Left lung (tissue), 10 donors: Measurements from ENCODE around the gene PHACTR4. TPM values are rescaled to one million over a fixed set of nuclear protein-coding genes. Genes with fewer than 3 reads are reported as not detected.
"Not testable (repeated sequence)": the region's sequence is repeated elsewhere in the genome, so short reads cannot be mapped to it uniquely, and the experiment has no call there.

Experiments
- ATAC-seq: fragments of 200-7000 bp; cut with Tn5 transposase; one replicate; pipeline ENCODE4 v1.9.1; 2020; ENCODE audit warnings: moderate library complexity
- DNase-seq, 4 donors: peaks; one replicate each; pipeline ENCODE4 v3.0.0-alpha.2; 2013 to 2020
- H3K27ac ChIP-seq, 2 donors: fragments of 200-600 bp; sonication (generic) in 1 of 2; one replicate each; pipeline versions ENCODE4 v1.5.0 to v1.8.0; 2020 to 2021
- H3K27me3 ChIP-seq, 2 donors: fragments of 200-600 bp; sonication (generic) in 1 of 2; one replicate each; pipeline versions ENCODE4 v1.5.0 to v1.8.0; 2020 to 2021
- H3K36me3 ChIP-seq, 2 donors: fragments of 200-600 bp; sonication (generic) in 1 of 2; one replicate each; pipeline versions ENCODE4 v1.5.0 to v1.8.0; 2020 to 2021
- H3K4me1 ChIP-seq, 2 donors: fragments of 200-600 bp; one replicate each; pipeline ENCODE4 v1.8.0; 2021
- H3K4me3 ChIP-seq, 2 donors: fragments of 200-600 bp; sonication (generic) in 1 of 2; one replicate each; pipeline versions ENCODE4 v1.5.0 to v1.8.0; 2020 to 2021; ENCODE audit warnings: mild to moderate bottlenecking in 1 of 2
- H3K9me3 ChIP-seq, 2 donors: fragments of 200-600 bp; sonication (generic) in 1 of 2; one replicate each; pipeline versions ENCODE4 v1.5.0 to v1.8.0; 2020 to 2021
- intact Hi-C, 2 donors: fragments of 100-400 bp; cut with DNase I; formaldehyde crosslinking; loops; one replicate each; pipeline versions ENCODE4 v1.11.2 to v1.14.2; 2022
- polyA plus RNA-seq, 6 donors: library from polyadenylated mRNA; unstranded; fragments of 120-200 nt; gene quantifications; one replicate each; pipeline ENCODE4 v1.2.1, GENCODE V29; 2013; ENCODE audit not compliant: insufficient read length in 6 of 6
- total RNA-seq, 2 donors: library from RNA; stranded (reverse); fragmentation: NEBNext Ultra II Directional; extraction: Animal tissue kit (Norgen Biotek cat#: 25700); gene quantifications; one replicate each; pipeline ENCODE4 v1.2.1, GENCODE V29; 2021
- TF ChIP-seq, protein P1 (sequence below), 2 donors: fragments of 200-600 bp; sonication (generic) in 1 of 2; IDR thresholded peaks; one replicate each; pipeline versions ENCODE4 v1.5.0 to v1.8.0; 2021; ENCODE audit warnings: antibody characterized with exemption in 2 of 2
- donor health status: DM: no; HTN: yes; CAD: no.
- donor health status: DM: no; HTN: no; CAD: no.

The PHACTR4 gene
- total and polyA plus RNA-seq, 8 donors, result 39.7 to 73.8 (median 65.6) TPM

- Histone ChIP-seq H3K27ac (no peak overlapping the region), H3K27me3 (no peaks in the 10 kb centered on the region), H3K4me3 (no peak overlapping the region), H3K36me3 (no peaks in the 10 kb centered on the region), H3K4me1 (peaks cover 0 to 7% of the 10 kb centered on the region in 2 donors), H3K9me3 (no peaks in the 10 kb centered on the region)
- DNase-seq (no peak), ATAC-seq (no peak)
- TF ChIP-seq, protein P1, sequence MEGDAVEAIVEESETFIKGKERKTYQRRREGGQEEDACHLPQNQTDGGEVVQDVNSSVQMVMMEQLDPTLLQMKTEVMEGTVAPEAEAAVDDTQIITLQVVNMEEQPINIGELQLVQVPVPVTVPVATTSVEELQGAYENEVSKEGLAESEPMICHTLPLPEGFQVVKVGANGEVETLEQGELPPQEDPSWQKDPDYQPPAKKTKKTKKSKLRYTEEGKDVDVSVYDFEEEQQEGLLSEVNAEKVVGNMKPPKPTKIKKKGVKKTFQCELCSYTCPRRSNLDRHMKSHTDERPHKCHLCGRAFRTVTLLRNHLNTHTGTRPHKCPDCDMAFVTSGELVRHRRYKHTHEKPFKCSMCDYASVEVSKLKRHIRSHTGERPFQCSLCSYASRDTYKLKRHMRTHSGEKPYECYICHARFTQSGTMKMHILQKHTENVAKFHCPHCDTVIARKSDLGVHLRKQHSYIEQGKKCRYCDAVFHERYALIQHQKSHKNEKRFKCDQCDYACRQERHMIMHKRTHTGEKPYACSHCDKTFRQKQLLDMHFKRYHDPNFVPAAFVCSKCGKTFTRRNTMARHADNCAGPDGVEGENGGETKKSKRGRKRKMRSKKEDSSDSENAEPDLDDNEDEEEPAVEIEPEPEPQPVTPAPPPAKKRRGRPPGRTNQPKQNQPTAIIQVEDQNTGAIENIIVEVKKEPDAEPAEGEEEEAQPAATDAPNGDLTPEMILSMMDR (IDR thresholded peaks at IDR 0.05), result no peak
- intact Hi-C loops, result no loop called here
Measured at GRCh38 chr1:28380394-28380793, 10.9 kb downstream of the PHACTR4 start.

GRCh38 chr1:28383785-28384184 lies 14.2 kb downstream of the PHACTR4 start:
- H3K4me3 ChIP-seq, intact Hi-C loops, H3K27ac ChIP-seq, H3K27me3 ChIP-seq, DNase-seq, H3K9me3 ChIP-seq, ATAC-seq, H3K36me3 ChIP-seq, H3K4me1 ChIP-seq: not testable (repeated sequence)

- DNase-seq (no peak), ATAC-seq (peak; percentile 59)
- intact Hi-C loops, result no loop called here
- no peaks in the 10 kb centered on the region for H3K36me3 ChIP-seq
- TF ChIP-seq, protein P1 (IDR thresholded peaks at IDR 0.05), result no peak
- H3K9me3 ChIP-seq, result no peaks in the 10 kb centered on the region
- H3K4me3 ChIP-seq, result no peak overlapping the region
- peaks cover 0 to 3% of the 10 kb centered on the region in 2 donors for H3K4me1 ChIP-seq
- H3K27me3 ChIP-seq, result no peaks in the 10 kb centered on the region
- H3K27ac ChIP-seq, result no peak overlapping the region
Measured at GRCh38 chr1:28392027-28392652, 22.6 kb downstream of the PHACTR4 start.

GRCh38 chr1:28394136-28394535 lies 24.6 kb downstream of the PHACTR4 start:
- TF ChIP-seq, protein P1 (IDR thresholded peaks at IDR 0.05), result no peak
- H3K27me3 ChIP-seq, result no peaks in the 10 kb centered on the region

DNA sequence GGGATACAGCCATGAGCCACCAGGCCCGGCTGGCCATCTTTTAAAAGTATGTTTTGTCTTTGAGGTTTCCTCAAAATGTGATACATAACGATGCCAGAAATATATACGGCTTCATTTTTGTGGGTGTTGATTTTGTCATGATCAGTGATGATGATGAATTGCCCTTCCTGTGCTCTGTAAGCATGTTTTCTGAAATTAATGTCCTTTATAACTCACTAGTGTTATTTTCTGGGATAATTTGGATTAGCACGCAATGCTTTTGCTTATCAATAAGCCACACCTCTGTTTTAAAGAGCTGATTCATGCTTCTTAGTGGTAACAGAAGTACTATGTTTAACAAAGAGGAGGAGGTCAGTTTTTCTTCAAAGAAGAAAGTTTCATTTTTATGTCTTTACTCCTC lies 25.6 kb downstream of the PHACTR4 start:
- peaks cover 0 to 3% of the 10 kb centered on the region in 2 donors for H3K4me1 ChIP-seq
- no peak overlapping the region for H3K27ac ChIP-seq
- H3K4me3 ChIP-seq, result no peak overlapping the region
- H3K27me3 ChIP-seq, result no peaks in the 10 kb centered on the region
- no peak for ATAC-seq
- no peaks in the 10 kb centered on the region for H3K9me3 ChIP-seq
- intact Hi-C loops, result no loop called here
- H3K36me3 ChIP-seq, result peaks cover 0 to 6% of the 10 kb centered on the region in 2 donors
- DNase-seq, result no peak
- TF ChIP-seq, protein P1 (IDR thresholded peaks at IDR 0.05), result no peak

More at GRCh38 chr1:28394136-28394535, 24.6 kb downstream of the PHACTR4 start:
- intact Hi-C loops, result no loop called here
- ATAC-seq (no peak), DNase-seq (no peak)
- no peak overlapping the region for H3K27ac ChIP-seq
- no peaks in the 10 kb centered on the region for H3K9me3 ChIP-seq
- H3K36me3 ChIP-seq, result peaks cover 0 to 6% of the 10 kb centered on the region in 2 donors
- H3K4me3 ChIP-seq, result no peak overlapping the region
- peaks cover 0 to 3% of the 10 kb centered on the region in 2 donors for H3K4me1 ChIP-seq

GRCh38 chr1:28401760-28402159 lies 32.2 kb downstream of the PHACTR4 start:
- no peaks in the 10 kb centered on the region for H3K4me1 ChIP-seq
- no peak overlapping the region for H3K4me3 ChIP-seq
- DNase-seq (no peak), ATAC-seq (no peak)
- H3K36me3 ChIP-seq, result peaks cover 0 to 6% of the 10 kb centered on the region in 2 donors
- TF ChIP-seq, protein P1 (IDR thresholded peaks at IDR 0.05), result no peak
- no peaks in the 10 kb centered on the region for H3K27me3 ChIP-seq
- intact Hi-C loops, result loop anchor here in 1 of 2 donors (10.0 kb wide), 1 partner anchor 203 kb away; no protein-coding TSS in a partner anchor
- H3K27ac ChIP-seq, result no peak overlapping the region
- no peaks in the 10 kb centered on the region for H3K9me3 ChIP-seq
